ENCODE data around the gene ZBTB49. TPM values are rescaled to one million over a fixed set of nuclear protein-coding genes. Genes with fewer than 3 reads are reported as not detected.

Gene ZBTB49
- total RNA-seq, 1 experiment from 2014 or later: 4.2 TPM

GRCh38 chr4:4277531-4277930 lies 12.5 kb upstream of the ZBTB49 start:
- BruUV-seq (replicated peaks): no TSS peak

GRCh38 chr4:4281787-4282186 lies 8.3 kb upstream of the ZBTB49 start:
- Histone ChIP-seq H3K9me3 (ENCODE audit: control insufficient read depth, insufficient read depth, low read depth, low read length) (no peaks in the 10 kb centered on the region), H3K4me1 (ENCODE audit: control insufficient read depth, insufficient read depth, low read length) (peaks cover 10% of the 10 kb centered on the region; the same call in 1 of the 2 replicates), H3K36me3 (ENCODE audit: control insufficient read depth, insufficient read depth, low read length) (peaks cover 27% of the 10 kb centered on the region), H3K4me3 (ENCODE audit: low read depth in 2 of 2, low read length in 2 of 2) (no peak overlapping the region), H3K27ac (ENCODE audit: low read length) (no peak overlapping the region), H3K27me3 (ENCODE audit: control insufficient read depth, insufficient read depth, low read length) (no peaks in the 10 kb centered on the region)
- DNase-seq (ENCODE audit: low read depth, low spot score) (no peak), ATAC-seq (no peak)
- POLR2A ChIA-PET: no interaction called here
- CTCF ChIA-PET: no interaction called here
- BruUV-seq (replicated peaks): no TSS peak
- TF ChIP-seq TCF7L2 (IDR thresholded peaks at IDR 0.05; ENCODE audit: low read depth, low read length): no peak
- TF ChIP-seq SIN3A (IDR thresholded peaks at IDR 0.05; ENCODE audit: borderline replicate concordance, insufficient read depth, low read depth, low read length): no peak
- TF ChIP-seq POLR2AphosphoS5 (IDR thresholded peaks at IDR 0.05; ENCODE audit: low read depth, low read length): no peak
- TF ChIP-seq, protein P1, sequence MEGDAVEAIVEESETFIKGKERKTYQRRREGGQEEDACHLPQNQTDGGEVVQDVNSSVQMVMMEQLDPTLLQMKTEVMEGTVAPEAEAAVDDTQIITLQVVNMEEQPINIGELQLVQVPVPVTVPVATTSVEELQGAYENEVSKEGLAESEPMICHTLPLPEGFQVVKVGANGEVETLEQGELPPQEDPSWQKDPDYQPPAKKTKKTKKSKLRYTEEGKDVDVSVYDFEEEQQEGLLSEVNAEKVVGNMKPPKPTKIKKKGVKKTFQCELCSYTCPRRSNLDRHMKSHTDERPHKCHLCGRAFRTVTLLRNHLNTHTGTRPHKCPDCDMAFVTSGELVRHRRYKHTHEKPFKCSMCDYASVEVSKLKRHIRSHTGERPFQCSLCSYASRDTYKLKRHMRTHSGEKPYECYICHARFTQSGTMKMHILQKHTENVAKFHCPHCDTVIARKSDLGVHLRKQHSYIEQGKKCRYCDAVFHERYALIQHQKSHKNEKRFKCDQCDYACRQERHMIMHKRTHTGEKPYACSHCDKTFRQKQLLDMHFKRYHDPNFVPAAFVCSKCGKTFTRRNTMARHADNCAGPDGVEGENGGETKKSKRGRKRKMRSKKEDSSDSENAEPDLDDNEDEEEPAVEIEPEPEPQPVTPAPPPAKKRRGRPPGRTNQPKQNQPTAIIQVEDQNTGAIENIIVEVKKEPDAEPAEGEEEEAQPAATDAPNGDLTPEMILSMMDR (IDR thresholded peaks at IDR 0.05): no peak
- TF ChIP-seq, protein P2, sequence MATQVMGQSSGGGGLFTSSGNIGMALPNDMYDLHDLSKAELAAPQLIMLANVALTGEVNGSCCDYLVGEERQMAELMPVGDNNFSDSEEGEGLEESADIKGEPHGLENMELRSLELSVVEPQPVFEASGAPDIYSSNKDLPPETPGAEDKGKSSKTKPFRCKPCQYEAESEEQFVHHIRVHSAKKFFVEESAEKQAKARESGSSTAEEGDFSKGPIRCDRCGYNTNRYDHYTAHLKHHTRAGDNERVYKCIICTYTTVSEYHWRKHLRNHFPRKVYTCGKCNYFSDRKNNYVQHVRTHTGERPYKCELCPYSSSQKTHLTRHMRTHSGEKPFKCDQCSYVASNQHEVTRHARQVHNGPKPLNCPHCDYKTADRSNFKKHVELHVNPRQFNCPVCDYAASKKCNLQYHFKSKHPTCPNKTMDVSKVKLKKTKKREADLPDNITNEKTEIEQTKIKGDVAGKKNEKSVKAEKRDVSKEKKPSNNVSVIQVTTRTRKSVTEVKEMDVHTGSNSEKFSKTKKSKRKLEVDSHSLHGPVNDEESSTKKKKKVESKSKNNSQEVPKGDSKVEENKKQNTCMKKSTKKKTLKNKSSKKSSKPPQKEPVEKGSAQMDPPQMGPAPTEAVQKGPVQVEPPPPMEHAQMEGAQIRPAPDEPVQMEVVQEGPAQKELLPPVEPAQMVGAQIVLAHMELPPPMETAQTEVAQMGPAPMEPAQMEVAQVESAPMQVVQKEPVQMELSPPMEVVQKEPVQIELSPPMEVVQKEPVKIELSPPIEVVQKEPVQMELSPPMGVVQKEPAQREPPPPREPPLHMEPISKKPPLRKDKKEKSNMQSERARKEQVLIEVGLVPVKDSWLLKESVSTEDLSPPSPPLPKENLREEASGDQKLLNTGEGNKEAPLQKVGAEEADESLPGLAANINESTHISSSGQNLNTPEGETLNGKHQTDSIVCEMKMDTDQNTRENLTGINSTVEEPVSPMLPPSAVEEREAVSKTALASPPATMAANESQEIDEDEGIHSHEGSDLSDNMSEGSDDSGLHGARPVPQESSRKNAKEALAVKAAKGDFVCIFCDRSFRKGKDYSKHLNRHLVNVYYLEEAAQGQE (IDR thresholded peaks at IDR 0.05; ENCODE audit: insufficient read depth in 1 of 2, low read depth in 2 of 2, low read length in 1 of 2): no peak
- in situ Hi-C loops (cut with HindIII; ENCODE audit: low pct_unique_long_range_greater_than_20kb, low sequenced_read_pairs): no loop called here
- intact Hi-C loops (cut with micrococcal nuclease; ENCODE audit: unreplicated experiment): no loop called here

More at GRCh38 chr4:4277531-4277930, 12.5 kb upstream of the ZBTB49 start:
- in situ Hi-C loops (cut with HindIII; ENCODE audit: low pct_unique_long_range_greater_than_20kb, low sequenced_read_pairs) (no loop called here), intact Hi-C loops (cut with micrococcal nuclease; ENCODE audit: unreplicated experiment) (no loop called here)
- H3K9me3 ChIP-seq (ENCODE audit: control insufficient read depth, insufficient read depth, low read depth, low read length): no peaks in the 10 kb centered on the region
- no peaks in the 10 kb centered on the region for H3K4me1 ChIP-seq (ENCODE audit: control insufficient read depth, insufficient read depth, low read length)
- H3K27ac ChIP-seq (ENCODE audit: low read length): no peak overlapping the region
- H3K4me3 ChIP-seq (ENCODE audit: low read depth in 2 of 2, low read length in 2 of 2): no peak overlapping the region
- H3K36me3 ChIP-seq (ENCODE audit: control insufficient read depth, insufficient read depth, low read length): peaks cover 20% of the 10 kb centered on the region
- CTCF ChIA-PET: no interaction called here
- POLR2A ChIA-PET: no interaction called here
- no peak for ATAC-seq
- TF ChIP-seq POLR2AphosphoS5 (IDR thresholded peaks at IDR 0.05; ENCODE audit: low read depth, low read length) (no peak), TCF7L2 (IDR thresholded peaks at IDR 0.05; ENCODE audit: low read depth, low read length) (no peak), SIN3A (IDR thresholded peaks at IDR 0.05; ENCODE audit: borderline replicate concordance, insufficient read depth, low read depth, low read length) (no peak)
- TF ChIP-seq, protein P2 (IDR thresholded peaks at IDR 0.05; ENCODE audit: insufficient read depth in 1 of 2, low read depth in 2 of 2, low read length in 1 of 2): no peak
- TF ChIP-seq, protein P1 (IDR thresholded peaks at IDR 0.05): no peak
- no peak for DNase-seq (ENCODE audit: low read depth, low spot score)
- H3K27me3 ChIP-seq (ENCODE audit: control insufficient read depth, insufficient read depth, low read length): no peaks in the 10 kb centered on the region
